Retina (tissue), 1 donor: ENCODE measurements around the gene DNAJB12.
"Not testable (repeated sequence)": the region's sequence is repeated elsewhere in the genome, so short reads cannot be mapped to it uniquely, and the experiment has no call there.

Experiments used
- DNase-seq: peaks from one replicate; pipeline ENCODE4 v3.0.0-alpha.2; 2016

Gene DNAJB12

DNA sequence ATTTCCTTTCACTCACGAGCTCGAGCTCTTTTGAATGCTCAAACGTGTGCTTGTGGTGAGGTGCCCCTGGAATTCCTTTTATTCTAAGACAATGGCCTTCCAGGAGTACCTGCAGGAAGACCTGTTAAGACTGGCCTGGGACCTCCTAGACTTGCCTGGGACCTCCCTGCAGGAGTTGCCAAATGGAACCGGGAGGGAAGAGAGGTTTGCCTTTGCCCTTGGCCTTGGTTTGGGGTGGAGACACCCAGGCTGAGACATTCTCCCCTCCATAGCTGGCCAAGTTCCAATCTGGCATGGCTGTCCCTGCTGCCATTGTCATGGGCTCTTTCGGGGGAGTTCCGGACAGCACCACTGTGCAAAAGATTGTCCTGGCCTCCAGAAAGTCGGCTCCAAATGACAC is 39.7 kb downstream of the DNAJB12 start:
- DNase-seq, result no peak

DNA sequence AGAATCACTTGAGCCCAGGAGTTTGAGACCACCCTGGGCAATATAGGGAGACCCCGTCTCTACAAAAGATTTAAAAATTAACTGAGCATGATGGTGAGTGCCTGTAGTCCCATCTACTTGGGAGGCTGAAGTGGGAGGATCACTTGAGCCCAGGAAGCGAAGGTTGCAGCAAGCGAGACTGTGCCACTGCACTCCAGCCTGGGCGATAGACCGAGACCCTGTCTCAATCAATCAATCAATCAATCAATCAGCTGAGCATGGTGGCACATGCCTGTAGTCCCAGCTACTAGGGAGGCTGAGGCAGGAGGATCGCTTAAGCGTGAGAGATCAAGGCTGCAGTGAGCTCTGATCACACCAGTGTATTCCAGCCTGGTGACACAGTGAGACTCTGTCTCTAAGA is 40.5 kb downstream of the DNAJB12 start:
- no peak for DNase-seq

DNA sequence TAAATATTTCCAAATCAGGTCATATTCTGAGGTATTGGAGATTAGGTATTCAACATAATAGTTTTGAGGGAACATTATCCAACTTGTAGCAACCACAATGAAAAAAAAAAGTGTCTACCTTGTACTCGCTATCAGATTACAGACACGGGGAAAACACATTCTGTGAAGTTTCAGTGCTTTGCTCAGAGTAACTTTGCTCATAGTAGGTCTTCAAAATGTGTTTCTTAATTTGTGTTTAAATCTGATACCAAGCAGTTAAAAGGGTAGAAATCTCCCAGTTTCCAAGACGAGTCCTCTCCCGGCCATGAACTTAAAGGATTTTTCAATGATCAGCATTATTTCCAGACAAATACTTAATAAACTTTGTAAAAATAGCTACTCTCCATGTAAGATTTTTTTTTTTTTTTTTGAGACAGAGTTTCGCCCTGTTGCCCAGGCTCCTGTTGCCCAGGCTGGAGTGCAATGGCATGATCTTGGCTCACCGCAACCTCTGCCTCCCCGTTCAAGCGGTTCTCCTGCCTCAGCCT is 41.8 kb downstream of the DNAJB12 start:
- no peak for DNase-seq

DNA sequence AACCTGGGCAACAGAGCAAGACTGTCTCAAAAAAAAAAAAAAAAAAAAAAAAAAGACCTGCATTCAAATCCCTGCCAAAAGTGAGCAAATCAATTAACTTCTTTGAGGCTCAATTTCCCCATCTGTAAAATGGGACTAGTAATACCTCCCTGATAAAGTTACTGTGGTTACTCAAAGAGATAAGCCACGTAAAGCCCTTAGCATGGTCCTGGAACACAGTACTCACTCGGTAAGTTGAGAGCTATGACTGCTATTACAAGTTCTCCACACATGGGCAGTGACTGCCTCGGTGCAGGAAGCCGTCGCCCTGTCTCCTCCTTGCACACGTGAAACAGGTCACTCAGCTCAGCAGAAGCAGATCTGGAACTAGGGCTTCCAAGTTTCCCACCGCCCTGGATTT is 43.1 kb downstream of the DNAJB12 start:
- DNase-seq, result no peak

DNA sequence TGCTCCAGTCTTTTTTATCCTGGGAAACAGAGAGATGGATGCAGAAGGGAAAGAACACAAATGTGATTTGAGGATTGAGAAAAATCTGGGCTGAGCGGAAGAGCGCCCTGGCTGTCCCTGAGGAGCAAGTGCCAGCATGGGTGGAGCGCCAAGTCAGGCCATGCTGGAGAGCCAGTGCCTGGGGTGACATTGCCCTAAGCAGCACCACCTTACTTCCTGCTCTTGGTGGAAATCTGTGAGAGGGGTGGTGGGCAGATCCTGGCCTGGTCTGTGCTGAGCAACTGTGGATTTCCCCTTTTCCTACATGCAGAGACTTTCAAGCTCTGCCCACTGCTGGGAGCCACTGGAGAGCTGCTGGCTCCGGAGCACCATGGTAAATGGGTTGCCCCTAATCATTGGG is 44.1 kb downstream of the DNAJB12 start:
- DNase-seq, result no peak

DNA sequence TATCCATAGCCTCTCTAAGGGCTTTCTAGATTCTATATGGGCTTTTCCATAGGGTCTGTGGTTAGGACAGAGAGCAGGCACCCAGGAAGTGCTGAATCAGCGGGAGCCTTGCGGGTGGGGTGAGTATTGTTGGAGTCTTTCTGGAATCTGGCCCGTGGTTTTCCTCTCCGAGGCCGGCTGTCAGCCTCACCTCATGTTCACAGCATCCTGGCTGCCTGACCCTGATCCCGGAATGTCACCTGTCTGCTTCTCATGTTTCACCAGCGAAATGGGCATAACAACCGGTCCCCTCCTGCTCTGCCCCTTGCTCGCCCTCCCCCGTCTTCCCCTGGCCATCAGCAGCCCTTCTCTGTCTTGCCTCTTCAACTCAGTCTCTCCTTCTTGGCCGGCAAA is 44.5 kb downstream of the DNAJB12 start:
- DNase-seq, result no peak

DNA sequence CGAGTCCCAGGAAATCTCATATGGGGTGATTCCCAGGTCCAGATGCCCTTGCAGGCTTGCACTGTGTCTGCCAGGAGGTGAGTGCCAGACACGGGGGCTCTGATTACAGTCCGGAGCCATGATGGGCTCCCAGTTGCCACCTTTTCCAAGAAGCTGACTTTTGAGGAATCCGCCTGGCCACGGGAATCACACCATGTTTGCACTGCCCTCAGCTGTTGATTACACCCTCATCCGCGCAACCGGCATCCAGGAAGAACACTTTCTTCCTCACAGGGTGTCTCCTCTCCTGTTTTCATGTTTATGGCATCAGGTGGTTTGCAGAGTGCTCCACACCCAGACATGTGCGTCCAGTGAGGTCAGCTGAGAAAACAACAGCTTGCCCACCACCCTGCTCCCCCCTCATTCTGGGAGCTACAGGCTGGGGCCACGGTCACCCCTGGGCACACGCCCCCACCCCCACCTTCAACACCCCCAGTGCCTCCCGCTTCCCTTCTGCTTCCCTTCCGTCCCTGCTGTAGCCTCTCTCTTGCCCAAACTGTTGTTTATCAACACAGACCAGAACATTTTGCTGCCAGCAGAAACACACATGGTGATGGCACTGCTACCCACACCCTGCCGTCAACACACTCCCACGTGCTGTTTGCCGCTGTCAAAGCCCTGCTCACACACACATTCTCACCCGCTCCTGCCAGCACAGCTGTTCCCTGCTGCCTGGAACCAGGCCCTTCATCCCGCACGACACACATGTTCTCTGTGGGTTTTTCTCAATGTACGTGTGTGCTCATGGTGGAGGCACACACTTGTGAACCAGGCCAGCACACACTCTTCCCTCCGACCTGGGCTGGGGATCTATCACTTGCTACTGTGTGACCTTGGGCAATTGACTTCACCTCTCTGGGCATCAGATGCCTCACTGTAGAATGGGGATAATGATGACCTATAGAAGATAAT is 45.2 kb downstream of the DNAJB12 start:
- no peak for DNase-seq

DNA sequence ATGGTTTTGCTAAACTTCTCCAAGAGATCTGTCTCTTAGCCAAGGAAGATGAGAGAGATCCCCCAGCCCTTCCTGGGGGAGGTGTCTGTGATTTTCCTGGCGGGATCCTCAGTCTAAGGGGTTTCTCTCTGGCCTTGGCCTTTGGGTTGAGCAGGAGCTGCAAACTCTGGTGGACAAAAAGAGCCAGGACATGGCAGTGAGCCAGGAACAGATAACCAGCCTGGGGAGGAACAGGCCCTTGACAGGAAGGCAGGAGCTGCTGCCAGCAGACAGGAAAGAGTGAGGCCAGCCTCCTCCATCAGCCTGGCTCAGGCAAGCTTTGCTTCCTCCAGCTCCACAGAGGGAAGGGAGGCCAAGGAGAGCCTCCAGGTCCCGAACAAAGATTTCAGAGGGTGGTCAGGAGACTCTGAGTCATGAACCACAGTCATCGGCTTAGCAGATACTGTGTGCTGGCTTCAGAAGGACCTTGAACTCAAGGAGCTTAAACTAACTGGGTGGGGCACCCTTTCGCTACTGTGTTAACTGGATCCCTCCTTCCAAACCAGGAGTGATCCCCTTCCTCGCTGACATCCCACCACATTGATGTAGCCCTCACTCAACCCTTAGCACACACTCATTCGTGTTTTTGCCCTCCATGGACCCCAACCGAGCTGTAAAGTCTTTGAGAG is 46.3 kb downstream of the DNAJB12 start:
- no peak for DNase-seq

DNA sequence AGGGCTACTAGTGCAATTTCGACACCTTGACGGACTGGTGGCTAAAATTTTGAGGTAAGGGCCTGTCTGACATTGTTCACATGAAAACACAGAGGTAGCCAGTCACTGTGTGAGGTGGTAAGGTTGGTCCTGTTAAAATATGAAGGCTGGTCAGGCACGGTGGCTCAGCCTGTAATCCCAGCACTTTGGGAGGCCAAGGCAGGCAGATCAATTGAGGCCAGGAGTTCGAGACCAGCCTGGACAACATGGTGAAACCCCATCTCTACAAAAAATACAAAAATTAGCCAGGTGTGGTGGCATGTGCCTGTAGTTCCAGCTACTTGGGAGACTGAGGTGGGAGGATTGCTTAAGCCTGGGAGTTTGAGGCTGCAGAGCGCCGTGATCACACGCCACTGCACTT is 47.0 kb downstream of the DNAJB12 start:
- not testable (repeated sequence) for DNase-seq

DNA sequence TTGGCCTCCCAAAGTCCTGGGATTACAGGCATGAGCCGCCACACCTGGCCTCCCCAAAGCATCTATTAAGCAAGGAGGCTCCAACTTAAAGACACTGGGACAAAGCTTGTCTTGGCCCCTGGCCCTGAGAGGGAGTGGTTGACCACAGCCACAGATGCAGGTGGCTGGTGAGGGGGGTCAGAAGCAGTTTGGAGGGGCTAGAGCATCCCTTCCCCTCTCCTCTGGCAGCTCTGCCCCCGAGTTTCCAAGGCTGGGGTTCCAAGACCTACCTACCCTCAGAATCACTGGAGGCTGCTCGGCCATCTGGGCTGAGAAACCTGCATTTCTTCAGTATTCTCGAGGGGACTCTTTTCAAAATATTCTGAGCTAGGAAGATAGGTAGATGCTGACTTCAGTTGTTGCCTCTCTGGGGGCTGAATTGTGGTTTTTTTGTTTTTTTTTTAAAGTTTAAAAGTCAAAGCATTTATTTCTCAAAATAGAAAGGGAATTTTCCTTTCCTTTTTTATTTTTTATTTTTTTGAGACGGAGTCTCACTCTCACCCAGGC is 48.4 kb downstream of the DNAJB12 start:
- no peak for DNase-seq

DNA sequence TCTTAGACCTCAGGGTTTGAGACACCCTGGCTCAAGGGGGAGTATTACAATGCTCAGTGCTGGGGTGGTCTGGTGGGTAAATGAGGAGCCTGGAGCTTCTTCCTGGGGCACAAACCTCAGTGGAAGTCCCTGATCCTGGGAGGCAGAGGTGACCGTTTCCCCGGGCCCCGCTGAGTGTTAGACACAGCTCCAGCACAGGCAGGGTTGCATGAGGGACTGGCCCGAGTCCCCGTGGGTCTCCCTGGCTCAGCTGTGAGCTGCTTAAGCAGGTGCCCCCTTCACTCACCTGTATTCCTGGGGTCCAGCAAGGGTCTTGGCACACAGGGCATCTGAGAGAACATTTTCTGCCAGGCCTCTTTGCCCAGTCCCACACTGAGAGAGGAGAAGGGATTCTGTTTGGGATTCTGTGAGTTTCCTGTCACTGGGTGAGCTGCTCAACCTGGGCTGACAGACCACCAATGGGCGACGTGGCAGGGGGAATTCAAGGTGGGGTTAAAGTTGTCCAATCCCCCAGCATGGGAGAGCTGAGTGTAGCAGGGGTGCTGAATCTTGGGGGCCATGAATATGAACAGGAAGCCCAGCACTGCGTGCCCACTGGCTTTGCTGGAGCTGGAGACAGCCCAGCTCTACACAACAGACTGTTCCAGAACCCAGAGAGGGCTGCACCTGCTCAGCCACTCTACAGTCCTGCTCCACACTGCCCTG is 51.1 kb downstream of the DNAJB12 start:
- DNase-seq, result no peak

DNA sequence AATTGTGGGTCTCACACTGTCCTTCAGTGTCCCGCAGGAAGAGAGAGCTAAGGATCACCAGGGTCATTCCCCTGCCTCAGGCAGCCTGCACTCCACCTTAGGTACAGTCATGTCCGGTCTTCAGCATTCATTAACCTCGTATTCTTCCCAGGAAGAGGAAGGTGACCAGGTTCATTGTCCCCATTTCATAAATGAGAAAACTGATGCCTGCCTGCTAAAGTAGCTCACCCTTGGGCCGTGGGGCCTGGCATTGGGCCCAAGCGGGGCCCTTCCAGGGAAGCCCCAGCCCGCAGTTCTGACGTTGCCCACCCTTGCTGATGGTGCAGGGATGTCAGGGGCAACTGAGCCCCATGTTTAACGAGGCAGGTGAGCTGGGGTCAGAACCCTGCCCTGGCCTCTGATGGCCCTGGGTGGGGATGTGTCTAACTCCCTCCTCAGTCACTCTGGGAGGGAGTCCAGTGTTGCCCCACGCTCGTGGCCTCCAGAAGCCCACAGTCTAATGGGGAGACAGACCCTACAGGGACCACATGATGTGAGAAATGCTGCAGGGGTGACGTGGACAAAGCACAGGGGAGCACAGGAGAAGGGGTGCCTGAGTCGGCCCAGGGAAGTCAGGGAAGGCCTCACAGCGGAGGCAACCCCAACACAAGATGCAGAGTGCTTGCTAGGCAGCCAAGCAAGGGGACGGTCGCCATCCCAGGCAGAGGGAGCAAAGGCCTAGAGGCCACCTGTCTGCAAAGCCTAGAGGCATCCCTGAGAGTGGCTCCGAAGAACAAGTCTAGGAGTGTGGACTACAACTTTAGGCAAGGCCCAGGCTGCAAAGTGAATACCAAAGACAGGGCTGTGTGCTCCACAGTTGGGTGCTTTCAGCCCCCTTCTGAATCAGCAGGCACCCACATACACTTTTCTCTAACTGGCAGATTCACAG is 55.9 kb downstream of the DNAJB12 start:
- DNase-seq, result peak; percentile 20

DNA sequence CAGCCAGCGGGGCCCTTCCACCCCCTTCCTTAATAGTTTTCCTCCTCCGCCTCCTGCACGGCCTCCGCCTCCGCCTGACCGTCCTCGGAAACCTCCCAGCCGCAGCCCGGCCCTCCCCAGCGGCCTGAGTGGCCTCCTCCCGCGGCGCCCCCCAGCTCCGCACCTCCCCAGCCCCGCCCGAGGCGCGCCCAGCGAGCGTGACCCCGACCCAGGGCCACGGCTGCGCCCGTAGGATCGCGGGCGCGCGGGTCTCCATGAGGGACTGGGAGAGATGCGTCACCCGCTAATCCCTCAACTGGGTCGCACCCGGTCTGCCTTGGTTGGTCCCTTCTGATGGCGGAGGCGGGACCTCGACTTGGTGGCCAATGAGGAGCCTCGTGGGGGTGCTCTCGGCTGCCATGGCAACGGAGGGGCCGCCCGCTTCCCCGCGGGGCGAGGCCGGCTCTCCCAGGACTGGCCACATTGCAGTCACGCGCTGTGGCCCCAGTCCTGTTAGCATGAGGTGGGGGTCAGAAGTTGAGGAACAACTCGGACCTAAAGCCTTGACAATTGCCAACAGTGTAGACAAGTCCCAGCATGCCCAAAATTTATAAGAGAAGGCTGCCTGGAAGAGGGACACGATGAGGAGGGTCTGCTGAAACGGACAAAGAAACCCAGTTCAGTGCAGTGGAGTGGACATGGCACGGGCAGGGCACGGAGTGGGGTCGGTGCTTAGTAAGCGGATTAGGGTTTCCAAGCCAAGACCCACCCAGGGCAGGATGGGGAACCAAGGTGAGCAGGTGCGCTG is 56.7 kb downstream of the DNAJB12 start:
- peak; percentile 98 for DNase-seq

DNA sequence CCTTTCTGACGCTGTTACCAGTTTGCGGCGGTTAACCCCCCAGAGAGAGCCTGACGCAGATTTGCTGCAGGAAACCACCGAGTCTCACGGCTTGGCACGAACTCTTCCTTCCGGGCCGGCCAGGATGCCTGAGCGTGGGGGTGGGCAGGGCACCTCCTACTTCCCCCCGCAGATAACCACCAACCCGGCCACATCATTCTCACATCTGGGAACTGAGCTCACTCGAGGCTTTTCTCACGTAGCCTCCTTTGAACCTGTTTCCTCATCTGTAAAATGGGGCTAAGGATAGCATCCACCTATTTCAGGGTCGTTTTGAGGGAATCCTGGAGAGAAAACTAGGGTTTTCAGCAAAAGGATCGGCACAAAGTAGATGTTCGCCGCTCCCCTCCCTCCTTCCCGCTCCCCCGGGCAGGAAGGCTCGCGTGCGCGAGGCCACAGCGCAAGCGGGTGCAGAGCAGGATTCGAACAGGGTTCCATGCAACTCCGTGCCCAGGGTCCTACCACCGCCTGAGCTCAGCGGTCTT is 57.4 kb downstream of the DNAJB12 start:
- no peak for DNase-seq

DNA sequence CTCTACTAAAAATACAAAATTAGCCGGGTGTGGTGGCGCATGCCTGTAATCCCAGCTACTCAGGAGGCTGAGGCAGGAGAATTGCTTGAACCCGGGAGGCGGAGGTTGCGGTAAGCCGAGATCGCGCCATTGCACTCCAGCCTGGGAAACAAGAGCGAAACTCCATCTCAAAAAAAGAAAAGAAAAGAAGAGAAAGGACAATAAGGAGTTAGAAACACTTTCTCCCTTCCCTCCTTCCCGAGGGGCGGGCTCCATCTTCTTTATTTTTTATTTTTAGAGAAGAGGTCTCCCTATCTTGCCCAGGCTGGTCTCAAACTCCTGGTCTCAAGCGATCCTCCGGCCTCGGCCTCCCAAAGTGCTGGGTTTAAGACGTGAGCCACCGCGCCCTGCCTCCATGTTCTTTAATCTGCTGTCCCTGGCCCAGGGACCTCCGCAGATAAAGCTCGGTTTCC is 57.9 kb downstream of the DNAJB12 start:
- DNase-seq, result peak; percentile 16

DNA sequence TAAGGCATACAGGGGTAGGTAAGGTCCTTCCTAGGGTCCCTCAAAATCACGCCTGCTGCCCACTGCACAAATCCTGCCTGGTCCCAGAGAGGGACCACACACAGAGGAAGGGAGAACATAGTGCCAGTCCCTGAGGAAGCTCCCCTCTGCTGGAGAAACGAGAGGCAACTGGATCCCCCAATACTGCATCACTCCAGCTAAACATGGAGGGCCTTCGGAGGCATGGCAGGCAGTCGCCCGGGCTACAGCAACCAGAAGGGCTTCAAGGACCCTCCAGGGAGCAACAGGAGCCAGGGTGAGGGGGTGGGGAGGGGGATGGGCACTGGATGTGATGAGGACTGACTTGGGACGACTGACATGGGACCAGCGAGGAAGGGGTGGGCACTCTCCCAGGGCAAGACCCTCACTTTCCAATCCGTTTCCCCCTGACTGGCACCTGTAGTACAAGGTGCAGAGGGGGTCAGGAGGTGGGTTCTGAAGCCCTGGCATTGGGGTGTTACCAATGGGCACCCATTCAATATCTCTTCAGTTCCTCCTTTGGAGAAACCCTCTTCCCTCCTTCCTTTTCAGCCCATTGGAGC is 59.3 kb downstream of the DNAJB12 start:
- no peak for DNase-seq

DNA sequence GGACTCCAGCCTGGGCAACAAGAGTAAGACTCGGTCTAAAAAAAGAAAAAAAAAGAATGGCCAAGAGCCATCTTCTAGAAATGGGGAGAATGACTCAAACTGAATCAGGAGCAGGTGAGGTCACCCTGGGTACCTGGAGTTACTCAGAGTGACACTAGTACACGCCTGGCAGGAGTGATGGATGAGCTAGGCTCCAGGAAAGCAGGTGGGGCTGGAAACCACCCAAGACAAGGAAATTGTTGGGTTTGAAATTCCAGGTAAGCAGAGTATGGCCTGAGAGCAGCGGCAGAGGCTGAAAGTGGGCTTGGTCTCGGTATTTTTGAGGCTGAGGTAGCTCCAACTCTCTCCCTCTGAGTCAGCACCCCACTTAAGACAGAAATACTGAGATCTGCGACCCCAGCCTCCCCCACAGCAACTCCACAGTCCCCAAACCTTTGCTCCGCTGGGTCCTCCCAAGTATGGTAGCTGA is 62.5 kb downstream of the DNAJB12 start:
- DNase-seq, result no peak

DNA sequence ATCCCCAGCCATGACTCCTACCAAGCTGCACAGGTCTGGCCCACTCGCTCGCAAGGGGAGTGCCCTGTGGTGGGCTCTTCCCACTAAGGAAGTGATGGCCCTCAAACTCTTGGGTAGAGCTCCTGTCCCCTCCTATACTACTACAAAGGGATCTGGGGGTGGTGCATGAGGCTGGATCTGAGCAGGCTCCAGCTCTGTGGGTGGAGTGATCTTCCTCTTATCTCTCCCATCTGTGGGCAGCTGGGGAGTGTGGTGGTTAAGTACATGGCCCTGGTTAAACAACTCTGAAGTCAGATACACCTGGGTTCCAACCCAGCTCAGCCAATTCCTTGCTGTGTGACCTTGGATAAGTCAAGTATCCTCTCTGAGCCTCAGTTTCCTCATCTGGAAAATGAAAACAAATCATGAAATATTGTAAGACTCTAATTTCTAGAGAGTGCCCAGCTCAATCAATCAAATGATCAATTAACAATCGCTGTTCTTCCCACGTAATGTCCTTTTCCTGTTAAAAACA is 63.6 kb downstream of the DNAJB12 start:
- DNase-seq, result no peak

DNA sequence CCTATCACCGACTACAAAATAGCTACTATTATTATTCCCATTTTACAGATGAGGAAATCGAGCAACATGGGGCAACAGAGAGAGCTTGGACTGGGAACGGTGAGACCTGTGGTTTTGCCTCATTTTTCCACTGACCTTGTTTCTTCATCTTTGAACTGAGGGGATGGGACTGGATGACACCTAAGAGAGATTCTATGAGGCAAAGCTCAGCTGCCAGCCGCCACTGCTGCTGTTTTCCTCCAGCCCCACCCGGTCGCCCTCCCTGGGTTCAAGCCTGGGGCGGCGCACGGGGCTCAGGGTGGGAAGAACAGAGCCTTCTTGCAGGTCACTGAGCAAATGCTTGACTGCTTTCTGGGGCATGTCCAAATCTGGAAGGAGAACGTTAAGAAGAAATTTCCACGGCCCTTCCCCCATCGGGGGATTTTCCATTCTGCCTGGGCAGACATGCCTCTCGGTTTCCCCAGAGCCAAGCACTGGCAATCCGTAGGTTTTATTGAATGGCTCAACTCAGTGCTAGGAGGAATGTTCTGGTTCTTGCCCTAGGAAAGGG is 68.7 kb downstream of the DNAJB12 start:
- DNase-seq, result peak; percentile 70

DNA sequence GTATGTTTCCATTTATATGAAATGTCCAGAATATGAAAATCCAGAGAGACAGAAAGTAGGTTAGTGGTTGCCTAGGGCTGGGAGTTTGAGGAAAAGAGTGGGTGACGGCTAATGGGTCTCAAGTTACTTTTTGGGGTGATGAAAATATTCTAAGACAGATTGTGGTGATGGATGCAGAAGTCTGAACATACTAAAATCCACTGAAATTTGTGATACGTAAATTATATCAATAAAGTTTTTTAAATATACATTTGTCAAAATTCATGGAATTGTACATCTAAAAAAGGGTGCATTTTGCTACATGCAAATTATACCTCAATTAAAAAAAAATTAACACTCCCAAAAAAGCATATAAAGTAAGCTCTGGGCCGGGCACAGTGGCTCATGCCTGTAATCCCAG is 71.6 kb downstream of the DNAJB12 start:
- no peak for DNase-seq
